HCT116 (cell line): ENCODE results near the gene AP5S1. TPM values are rescaled to one million over a fixed set of nuclear protein-coding genes. Genes with fewer than 3 reads are reported as not detected.
A peak's percentile ranks its signal among the peaks of the same experiment; 100 is the strongest.

ENCODE experiments used
- ATAC-seq: fragments of 200-7000 bp; cut with Tn5 transposase; 2 replicates; pipeline ENCODE4 v1.9.1; 2020; ENCODE audit warnings: mild to moderate bottlenecking, moderate library complexity
- BruUV-seq: library from RNA; stranded (reverse); fragments of 400-500 nt; replicated peaks from 2 replicates; lab custom pipeline; 2021; lab: Mats Ljungman, UMichigan
- CTCF ChIA-PET: fragments of 300-600 bp; sonication (Branson Sonifier 250); formaldehyde crosslinking; loops from one replicate; lab custom pipeline; 2021; ENCODE audit warnings: antibody characterized with exemption; lab: Charles Lee
- POLR2A ChIA-PET: fragments of 300-600, 350-600 bp; sonication (Branson Sonifier 250); formaldehyde crosslinking; loops from one replicate; lab custom pipeline; 2021; ENCODE audit warnings: antibody characterized with exemption; lab: Charles Lee
- RAD21 ChIA-PET, 2 experiments: fragments of 300-600 bp; sonication (Branson Sonifier 250); formaldehyde crosslinking; loops; one replicate each; lab custom pipeline; 2023; ENCODE audit warnings: low total read pairs in 2 of 2; ENCODE audit not compliant: uncharacterized antibody in 2 of 2, unreplicated experiment in 2 of 2, low non-redundant PET in 1 of 2; lab: Charles Lee
- DNase-seq: peaks from one replicate; pipeline ENCODE4 v3.0.0-alpha.2; 2010; ENCODE audit warnings: low read depth, low spot score
- H2AFZ ChIP-seq: fragments of 200-600 bp; shearing (Covaris generic), sonication (generic); 2 replicates; pipeline ENCODE4 v1.6.1; 2017; ENCODE audit warnings: low read depth, mixed run types, mixed read lengths, antibody characterized with exemption, low read length; ENCODE audit not compliant: poor library complexity, severe bottlenecking
- H3K27ac ChIP-seq: 2 replicates; pipeline ENCODE4 v1.5.1; 2012; ENCODE audit warnings: low read depth, low read length
- H3K27me3 ChIP-seq: fragments of 200-600 bp; sonication (generic); 2 replicates; pipeline ENCODE4 v1.6.1; 2016; ENCODE audit warnings: mixed run types, low read length, mixed read lengths; ENCODE audit not compliant: insufficient read depth
- H3K36me3 ChIP-seq, 2 experiments: fragments of 200-500 bp in 1 of 2; fragments of 200-600 bp in 1 of 2; sonication (Bioruptor generic) in 1 of 2; sonication (generic) in 1 of 2; 2 replicates each; pipeline versions ENCODE4 v1.5.1 to v1.6.1; 2014 to 2016; ENCODE audit warnings: low read length in 2 of 2, inconsistent platforms in 1 of 2, mixed read lengths in 1 of 2, mixed run types in 1 of 2; ENCODE audit not compliant: insufficient read depth in 2 of 2, control insufficient read depth in 1 of 2
- H3K4me1 ChIP-seq, 2 experiments: fragments of 200-600 bp in 1 of 2; sonication (generic) in 1 of 2; 2 replicates each; pipeline versions ENCODE4 v1.5.1 to v1.6.1; 2012 to 2017; ENCODE audit warnings: low read length in 2 of 2, inconsistent platforms in 1 of 2, mild to moderate bottlenecking in 1 of 2, mixed read lengths in 1 of 2, mixed run types in 1 of 2, moderate library complexity in 1 of 2; ENCODE audit not compliant: insufficient read depth in 2 of 2, control insufficient read depth in 1 of 2
- H3K4me2 ChIP-seq: fragments of 200-600 bp; sonication (generic); 2 replicates; pipeline ENCODE4 v1.6.1; 2017; ENCODE audit warnings: mixed run types, low read length, mixed read lengths
- H3K4me3 ChIP-seq, 2 experiments: fragments of 200-600 bp in 1 of 2; sonication (generic) in 1 of 2; replicated peaks in 1 of 2; 2 replicates each; pipeline ENCODE4 v1.5.1; 2011 to 2016; ENCODE audit warnings: low read length in 2 of 2, control low read depth in 1 of 2, low read depth in 1 of 2, mild to moderate bottlenecking in 1 of 2, mixed read lengths in 1 of 2, mixed run types in 1 of 2
- H3K79me2 ChIP-seq: fragments of 200-600 bp; sonication (generic); 2 replicates; pipeline ENCODE4 v1.6.1; 2017; ENCODE audit warnings: mild to moderate bottlenecking, mixed run types, low read length, moderate library complexity, mixed read lengths; ENCODE audit not compliant: insufficient read depth
- H3K9ac ChIP-seq: fragments of 200-600 bp; sonication (generic); 2 replicates; pipeline ENCODE4 v1.6.1; 2016; ENCODE audit warnings: low read length, mixed read lengths
- H3K9me2 ChIP-seq: fragments of 200-600 bp; sonication (generic), shearing (Covaris generic); 2 replicates; pipeline ENCODE4 v1.6.1; 2017; ENCODE audit warnings: mixed run types, mild to moderate bottlenecking, moderate library complexity; ENCODE audit not compliant: insufficient read depth
- H3K9me3 ChIP-seq, 2 experiments: fragments of 200-500 bp in 1 of 2; fragments of 200-600 bp in 1 of 2; sonication (Bioruptor generic) in 1 of 2; sonication (generic) in 1 of 2; 2 replicates each; pipeline ENCODE4 v1.6.1; 2014 to 2017; ENCODE audit warnings: low read length in 2 of 2, mixed read lengths in 2 of 2, inconsistent platforms in 1 of 2, low read depth in 1 of 2, mild to moderate bottlenecking in 1 of 2, mixed run types in 1 of 2, moderate library complexity in 1 of 2; ENCODE audit not compliant: control insufficient read depth in 1 of 2, insufficient read depth in 1 of 2
- H4K20me1 ChIP-seq: fragments of 200-600 bp; sonication (generic), shearing (Covaris generic); 2 replicates; pipeline ENCODE4 v1.6.1; 2017; ENCODE audit warnings: mixed run types, mild to moderate bottlenecking, moderate library complexity; ENCODE audit not compliant: insufficient read depth
- CEBPB ChIP-seq: IDR thresholded peaks from 2 replicates; pipeline ENCODE4 v1.6.1; 2012; ENCODE audit warnings: low read depth
- EGR1 ChIP-seq: IDR thresholded peaks from 2 replicates; pipeline ENCODE4 v1.6.1; 2012; ENCODE audit warnings: low read depth
- ELF1 ChIP-seq: IDR thresholded peaks from 2 replicates; pipeline ENCODE4 v1.6.1; 2012; ENCODE audit warnings: low read depth, borderline replicate concordance
- FOSL1 ChIP-seq: IDR thresholded peaks from 2 replicates; pipeline ENCODE4 v1.6.1; 2012; ENCODE audit warnings: low read depth
- JUND ChIP-seq: IDR thresholded peaks from 2 replicates; pipeline ENCODE4 v1.6.1; 2012
- POLR2AphosphoS5 ChIP-seq: IDR thresholded peaks from 2 replicates; pipeline ENCODE4 v1.6.1; 2011; ENCODE audit warnings: mild to moderate bottlenecking, low read depth, low read length, moderate library complexity
- SIN3A ChIP-seq: IDR thresholded peaks from 2 replicates; pipeline ENCODE4 v1.6.1; 2012; ENCODE audit warnings: low read depth
- YY1 ChIP-seq: IDR thresholded peaks from 2 replicates; pipeline ENCODE4 v1.6.1; 2011; ENCODE audit warnings: low read length, low read depth, moderate library complexity, mild to moderate bottlenecking; ENCODE audit not compliant: insufficient replicate concordance; ENCODE audit errors: extremely low read depth
- ZFX ChIP-seq: fragments of 450-650 bp; IDR thresholded peaks from 2 replicates; pipeline ENCODE4 v1.6.1; 2017
- intact Hi-C: fragments of 100-400 bp; cut with micrococcal nuclease; formaldehyde crosslinking; loops from 2 replicates; pipeline ENCODE4 v1.10.0; 2022
- total RNA-seq: library from RNA; stranded (reverse); gene quantifications from one replicate; pipeline ENCODE4 v1.2.1, GENCODE V29; 2021; ENCODE audit not compliant: unreplicated experiment
- TF ChIP-seq, protein P1 (sequence below): IDR thresholded peaks from 2 replicates; pipeline ENCODE4 v1.6.1; 2011; ENCODE audit warnings: mild to moderate bottlenecking, low read length, moderate library complexity; ENCODE audit not compliant: insufficient replicate concordance; ENCODE audit errors: extremely low read depth
- TF ChIP-seq, protein P2 (sequence below): IDR thresholded peaks from 2 replicates; pipeline ENCODE4 v1.6.1; 2012

The AP5S1 gene
- total RNA-seq, 1 experiment from 2014 or later, result 12.1 TPM

DNA sequence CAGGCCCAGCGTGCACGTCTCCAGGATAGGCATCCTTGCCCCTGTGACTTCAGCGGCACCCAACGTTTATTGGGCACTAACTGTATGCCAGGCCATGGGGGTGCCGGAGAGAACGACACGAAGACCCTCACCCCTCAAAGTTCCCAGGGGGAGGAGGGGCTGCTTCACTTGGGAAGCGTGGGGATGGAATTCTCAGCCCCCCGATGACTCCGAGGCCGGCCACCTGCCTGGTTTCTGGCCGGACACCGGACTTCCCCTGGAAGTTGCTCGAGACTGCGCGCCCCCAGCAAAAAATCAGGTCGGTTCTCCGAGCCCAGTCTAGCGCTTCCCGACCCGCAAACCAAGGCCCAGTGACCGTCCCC, 26.0 kb downstream of the AP5S1 start:
- peak overlapping the region; percentile 96 for H3K9ac ChIP-seq
- no peak for ATAC-seq
- intact Hi-C loops, result no loop called here

DNA sequence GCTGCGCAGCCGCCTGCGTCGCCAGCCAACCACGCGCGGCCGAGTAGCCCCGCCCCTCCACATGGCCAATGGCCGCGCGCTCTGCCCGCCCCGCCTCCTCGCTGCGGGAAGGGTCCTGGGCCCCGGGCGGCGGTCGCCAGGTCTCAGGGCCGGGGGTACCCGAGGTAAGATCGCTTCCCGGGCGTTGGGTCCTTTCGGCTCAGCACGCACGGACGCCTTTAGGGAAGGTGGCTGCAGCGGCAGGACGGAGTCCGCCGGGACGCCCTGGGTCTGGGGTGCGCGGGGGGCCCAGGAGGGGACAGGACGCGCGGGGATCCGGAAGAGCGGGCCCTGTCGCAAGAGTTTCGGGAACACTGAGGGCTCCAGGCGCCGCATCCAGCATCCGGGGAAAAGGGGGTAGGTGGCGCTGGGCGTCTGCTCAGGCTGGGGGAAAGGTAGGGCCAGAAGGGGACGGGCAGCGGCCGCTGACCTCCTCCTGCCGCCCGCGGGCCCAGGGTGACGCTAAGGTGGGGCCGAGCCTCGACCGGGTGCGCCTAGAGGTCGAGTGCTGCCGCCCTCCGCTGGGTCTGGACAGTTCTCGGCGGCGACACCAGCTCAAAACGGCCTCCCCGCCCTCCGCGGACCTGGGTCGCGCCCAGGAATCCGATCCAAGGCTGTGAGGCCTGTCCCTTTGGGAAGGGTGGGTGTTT, 26.5 kb downstream of the AP5S1 start, which contains the start of gene MAVS:
Gene MAVS, plus strand, starts transcription at position 95 of the 689 bp plus-strand sequence. CDS start 7,791 bp downstream, outside the sequence.
- peak within 1 kb of the TSS; percentile 91 for H3K4me2 ChIP-seq
- H3K27me3 ChIP-seq, result no peaks in the 10 kb centered on the region
- H2AFZ ChIP-seq, result no peak within 1 kb of the TSS
- ChIA-PET POLR2A (no interaction called here), CTCF (interaction anchor here (1.3 kb wide), 1 partner anchor 8 kb away, joined by 4 read pairs; no protein-coding TSS in a partner anchor), RAD21 (interaction anchor here in 1 of 2 experiments (0.6 kb wide), 1 partner anchor 12 kb away, joined by 4 read pairs; no protein-coding TSS in a partner anchor)
- peak within 1 kb of the TSS; percentile 96 for H3K9ac ChIP-seq
- no peaks in the 10 kb centered on the region for H4K20me1 ChIP-seq
- BruUV-seq, result no TSS peak
- H3K36me3 ChIP-seq, result no peaks in the 10 kb centered on the region
- intact Hi-C loops, result no loop called here
- peak within 1 kb of the TSS; percentile 92 for H3K27ac ChIP-seq
- DNase-seq (peak; percentile 40), ATAC-seq (peak; percentile 91)
- no peaks in the 10 kb centered on the region for H3K9me2 ChIP-seq
- H3K4me1 ChIP-seq, result peaks cover 27 to 54% of the 10 kb centered on the region in 2 experiments
- peaks cover 24% of the 10 kb centered on the region; the same call in 1 of the 2 replicates for H3K79me2 ChIP-seq
- H3K4me3 ChIP-seq, result peak within 1 kb of the TSS; percentile 80 to 90
- H3K9me3 ChIP-seq, result no peaks in the 10 kb centered on the region
- peak; percentile 83 for TF ChIP-seq POLR2AphosphoS5
- TF ChIP-seq, protein P1, sequence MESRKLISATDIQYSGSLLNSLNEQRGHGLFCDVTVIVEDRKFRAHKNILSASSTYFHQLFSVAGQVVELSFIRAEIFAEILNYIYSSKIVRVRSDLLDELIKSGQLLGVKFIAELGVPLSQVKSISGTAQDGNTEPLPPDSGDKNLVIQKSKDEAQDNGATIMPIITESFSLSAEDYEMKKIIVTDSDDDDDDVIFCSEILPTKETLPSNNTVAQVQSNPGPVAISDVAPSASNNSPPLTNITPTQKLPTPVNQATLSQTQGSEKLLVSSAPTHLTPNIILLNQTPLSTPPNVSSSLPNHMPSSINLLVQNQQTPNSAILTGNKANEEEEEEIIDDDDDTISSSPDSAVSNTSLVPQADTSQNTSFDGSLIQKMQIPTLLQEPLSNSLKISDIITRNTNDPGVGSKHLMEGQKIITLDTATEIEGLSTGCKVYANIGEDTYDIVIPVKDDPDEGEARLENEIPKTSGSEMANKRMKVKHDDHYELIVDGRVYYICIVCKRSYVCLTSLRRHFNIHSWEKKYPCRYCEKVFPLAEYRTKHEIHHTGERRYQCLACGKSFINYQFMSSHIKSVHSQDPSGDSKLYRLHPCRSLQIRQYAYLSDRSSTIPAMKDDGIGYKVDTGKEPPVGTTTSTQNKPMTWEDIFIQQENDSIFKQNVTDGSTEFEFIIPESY, result no peak
- no peak for TF ChIP-seq FOSL1
- TF ChIP-seq CEBPB, result no peak
- TF ChIP-seq ZFX, result peak; percentile 85
- TF ChIP-seq, protein P2, sequence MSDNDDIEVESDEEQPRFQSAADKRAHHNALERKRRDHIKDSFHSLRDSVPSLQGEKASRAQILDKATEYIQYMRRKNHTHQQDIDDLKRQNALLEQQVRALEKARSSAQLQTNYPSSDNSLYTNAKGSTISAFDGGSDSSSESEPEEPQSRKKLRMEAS, result peak; percentile 63; the same call in 1 of the 2 replicates
- TF ChIP-seq SIN3A, result no peak; the same call in none of the 2 replicates
- TF ChIP-seq ELF1, result no peak
- TF ChIP-seq JUND, result no peak

More for the DNA sequence above, 26.0 kb downstream of the AP5S1 start:
- peak overlapping the region; percentile 91 for H3K4me2 ChIP-seq
- ChIA-PET POLR2A (no interaction called here), RAD21 (no interaction called here), CTCF (interaction anchor here (1.3 kb wide), 1 partner anchor 8 kb away, joined by 4 read pairs; no protein-coding TSS in a partner anchor)
- H3K79me2 ChIP-seq, result peaks cover 24% of the 10 kb centered on the region; the same call in 1 of the 2 replicates
- no peak for DNase-seq
- TF ChIP-seq YY1 (no peak), ZFX (no peak; the same call in 1 of the 2 replicates), EGR1 (0 out of 2 replicates have a peak, but pooled peaks have one; percentile 7)
- peaks cover 27 to 56% of the 10 kb centered on the region in 2 experiments for H3K4me1 ChIP-seq
- H2AFZ ChIP-seq, result no peak overlapping the region
- no TSS peak for BruUV-seq
- no peaks in the 10 kb centered on the region for H4K20me1 ChIP-seq
- H3K36me3 ChIP-seq, result no peaks in the 10 kb centered on the region
- H3K4me3 ChIP-seq, result peak overlapping the region; percentile 80 to 90
- no peaks in the 10 kb centered on the region for H3K9me3 ChIP-seq
- no peaks in the 10 kb centered on the region for H3K27me3 ChIP-seq
- peak overlapping the region; percentile 92 for H3K27ac ChIP-seq
- no peaks in the 10 kb centered on the region for H3K9me2 ChIP-seq
